NCI-H2196 (cell line): ENCODE data around the gene MTERF4.
A peak's percentile ranks its signal among the peaks of the same experiment; 100 is the strongest.
"Not testable (repeated sequence)": the region's sequence is repeated elsewhere in the genome, so short reads cannot be mapped to it uniquely, and the experiment has no call there.

Experiments
- DNase-seq: peaks from one replicate; lab custom pipeline; 2025; ENCODE audit not compliant: unreplicated experiment; lab: John Stamatoyannopoulos, UW

MTERF4 gene

DNA sequence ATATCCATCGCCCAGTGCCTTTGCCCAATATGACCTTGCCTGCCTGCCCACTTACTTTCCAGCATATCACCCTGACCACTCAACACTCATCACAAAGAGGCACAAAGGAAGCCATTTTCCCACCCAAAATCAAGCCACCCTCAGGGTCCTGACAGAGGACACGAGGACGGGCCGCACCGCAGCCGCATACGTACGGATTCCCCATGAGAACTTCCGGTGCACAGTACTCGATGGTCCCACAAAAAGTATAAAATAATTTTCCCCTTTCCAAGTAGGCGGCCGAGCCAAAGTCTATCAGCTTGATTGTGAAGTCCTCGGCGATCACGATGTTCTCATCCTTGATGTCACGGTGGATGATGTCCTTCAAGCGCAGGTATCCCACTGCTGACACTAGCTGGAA, 10.0 kb upstream of the MTERF4 start:
- no peak for DNase-seq

DNA sequence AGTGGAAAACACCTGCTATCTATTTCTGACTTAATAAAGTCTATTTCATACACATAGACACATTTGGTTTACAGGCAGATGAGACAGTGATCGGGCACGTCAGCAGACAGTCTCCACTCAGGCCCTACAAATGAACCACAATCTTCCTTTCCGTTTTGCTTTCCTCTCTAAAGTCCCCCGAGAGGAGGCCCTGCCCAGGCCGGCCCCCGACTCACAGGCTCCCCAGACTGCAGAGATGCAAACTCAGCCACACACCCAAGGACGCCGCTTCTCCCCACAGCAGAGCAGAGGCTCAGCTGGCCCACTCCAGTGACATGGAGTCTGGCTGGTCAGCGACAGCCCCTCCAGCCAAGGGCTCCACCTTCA, 9.3 kb upstream of the MTERF4 start:
- DNase-seq = no peak

DNA sequence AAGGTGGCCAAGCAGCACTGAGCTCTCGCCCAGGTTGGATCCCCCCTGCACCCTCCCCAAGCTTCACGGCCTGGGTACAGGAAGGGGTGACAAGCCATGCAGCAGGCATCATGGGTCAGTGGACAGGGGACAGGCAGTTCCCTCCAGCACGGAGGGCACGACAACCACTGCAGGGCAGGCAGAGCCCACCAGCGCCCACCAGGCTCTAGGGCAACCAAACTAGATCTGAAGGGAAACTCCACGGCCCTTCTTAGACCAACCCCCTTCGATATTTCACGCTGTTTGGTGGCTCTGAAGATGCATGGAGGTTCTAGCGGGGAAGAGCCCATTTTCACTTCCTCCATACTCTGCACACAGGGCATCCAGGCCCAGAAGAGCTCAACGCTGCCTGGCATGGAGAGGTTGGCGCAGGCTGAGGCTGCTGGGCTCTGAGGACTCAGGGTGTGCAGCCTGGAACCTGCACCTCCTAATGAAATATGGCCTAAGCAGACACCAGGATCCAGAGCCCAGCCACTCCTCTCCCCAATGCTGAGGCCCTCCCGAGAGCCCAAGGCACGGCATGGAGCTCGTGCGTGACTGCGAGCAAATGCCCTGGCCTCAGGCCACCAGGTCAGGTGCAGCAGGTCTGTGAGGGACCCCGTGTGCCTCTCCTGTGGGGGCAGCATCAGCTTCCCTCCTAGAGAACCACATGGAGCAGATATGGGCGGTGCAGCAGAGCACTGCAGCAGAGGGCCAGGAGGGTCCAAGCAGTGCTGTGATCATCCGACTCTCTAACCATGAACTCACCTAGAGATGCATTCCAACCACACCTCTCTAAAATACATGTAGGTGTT, 8.7 kb upstream of the MTERF4 start:
- DNase-seq = no peak

DNA sequence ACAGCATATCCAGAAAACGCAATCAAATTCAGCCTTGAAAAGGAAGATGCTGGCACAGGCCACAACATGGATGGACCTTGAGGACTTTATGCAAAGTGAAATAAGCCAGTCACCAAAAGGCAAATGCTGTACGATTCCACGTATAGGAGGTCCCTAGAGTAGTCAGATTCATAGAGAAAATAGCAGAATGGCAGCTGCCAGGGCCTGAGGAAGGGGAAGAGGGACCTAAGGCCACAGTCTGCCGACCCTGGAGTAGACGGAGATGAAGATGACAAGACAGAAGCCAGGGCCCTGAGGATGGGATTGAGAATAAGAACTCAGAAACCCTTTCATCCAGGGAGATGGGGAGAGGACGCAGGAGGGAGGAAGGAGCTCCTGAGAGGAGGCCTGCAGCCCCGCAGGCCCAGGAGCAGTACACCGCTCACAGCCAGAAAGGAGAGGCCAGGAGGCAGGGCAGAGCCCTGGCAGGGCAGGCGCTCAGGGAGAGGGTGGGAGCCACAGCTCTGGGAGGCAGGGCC, 8.1 kb upstream of the MTERF4 start:
- no peak for DNase-seq

DNA sequence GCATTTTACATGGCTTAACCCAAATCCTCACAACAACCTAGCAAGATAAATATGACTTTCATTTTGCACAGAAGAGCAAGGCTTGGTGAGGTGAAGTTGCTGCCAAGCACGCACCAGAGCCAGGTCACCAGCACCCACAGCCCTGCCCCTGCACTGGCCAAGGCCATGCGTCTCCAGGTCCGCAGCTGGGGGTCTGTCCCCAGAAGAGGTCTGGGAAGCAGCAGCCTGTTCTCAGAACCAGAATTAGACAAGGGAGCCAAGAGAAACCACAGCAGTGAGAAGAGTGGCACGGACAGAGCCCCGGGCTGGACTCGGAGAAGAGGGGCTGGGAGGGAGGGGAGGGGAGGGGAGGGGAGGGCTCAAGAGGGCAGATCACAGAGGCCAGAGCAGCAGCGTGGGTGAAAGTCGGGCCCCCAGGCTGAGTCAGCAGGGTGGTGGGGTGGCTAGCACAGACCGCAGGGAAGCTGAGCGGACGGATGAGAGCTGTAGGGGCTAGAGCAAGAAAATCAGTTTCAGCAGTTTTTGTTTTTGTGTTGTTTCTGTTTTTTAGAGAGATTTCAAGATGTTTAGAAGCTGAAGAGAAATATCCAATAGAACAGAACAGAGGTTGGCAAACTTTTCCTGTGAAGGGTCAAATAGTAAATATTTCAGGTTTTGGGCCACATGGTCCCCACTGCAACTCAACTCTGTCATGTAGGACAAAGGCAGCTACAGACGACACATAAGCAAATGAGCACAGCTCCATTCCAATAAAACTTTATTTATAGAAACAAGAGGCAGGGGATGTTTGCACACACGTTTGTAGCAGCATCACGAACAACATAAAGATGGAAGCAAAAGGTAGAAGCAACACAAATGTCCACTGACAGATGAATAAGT, 7.4 kb upstream of the MTERF4 start:
- no peak for DNase-seq

DNA sequence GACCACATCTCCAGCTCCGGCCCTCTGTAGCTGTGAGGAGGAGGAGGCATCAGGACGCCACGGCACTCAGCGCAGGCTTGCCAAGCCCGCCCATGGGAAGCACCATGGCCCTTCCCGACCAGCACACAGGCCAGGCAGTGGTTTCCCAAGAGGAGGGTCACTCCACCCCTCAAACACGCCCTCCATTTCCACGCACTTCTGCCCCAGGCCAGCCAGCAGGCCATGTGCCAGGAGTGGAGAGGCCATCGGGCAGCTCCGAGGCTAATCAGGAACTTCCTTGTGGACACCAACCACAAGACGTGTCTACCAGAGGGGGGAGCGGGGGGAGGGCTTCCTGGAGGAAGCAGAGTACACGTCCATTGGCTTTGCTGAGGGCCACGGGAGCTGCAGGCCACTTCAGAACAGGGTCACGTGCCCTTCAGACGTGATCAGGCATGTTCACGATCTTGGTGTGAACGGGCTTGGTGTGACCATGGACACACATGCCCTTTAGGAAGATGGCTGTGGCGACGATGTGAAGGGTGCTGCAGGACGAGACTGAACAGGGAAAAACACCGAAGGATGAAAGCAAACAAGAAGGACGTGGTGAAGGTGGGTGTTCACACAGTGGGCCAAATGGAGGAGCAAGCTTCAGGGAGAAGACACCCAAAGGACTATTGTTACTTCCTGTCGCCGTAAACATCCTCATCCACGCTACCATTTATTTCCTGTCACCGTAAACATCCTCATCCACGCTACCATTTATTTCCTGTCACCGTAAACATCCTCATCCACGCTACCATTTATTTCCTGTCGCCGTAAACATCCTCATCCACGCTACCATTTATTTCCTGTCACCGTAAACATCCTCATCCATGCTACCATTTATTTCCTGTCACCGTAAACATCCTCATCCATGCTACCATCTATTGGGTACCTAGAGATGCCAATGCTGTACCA, 6.5 kb upstream of the MTERF4 start:
- no peak for DNase-seq

DNA sequence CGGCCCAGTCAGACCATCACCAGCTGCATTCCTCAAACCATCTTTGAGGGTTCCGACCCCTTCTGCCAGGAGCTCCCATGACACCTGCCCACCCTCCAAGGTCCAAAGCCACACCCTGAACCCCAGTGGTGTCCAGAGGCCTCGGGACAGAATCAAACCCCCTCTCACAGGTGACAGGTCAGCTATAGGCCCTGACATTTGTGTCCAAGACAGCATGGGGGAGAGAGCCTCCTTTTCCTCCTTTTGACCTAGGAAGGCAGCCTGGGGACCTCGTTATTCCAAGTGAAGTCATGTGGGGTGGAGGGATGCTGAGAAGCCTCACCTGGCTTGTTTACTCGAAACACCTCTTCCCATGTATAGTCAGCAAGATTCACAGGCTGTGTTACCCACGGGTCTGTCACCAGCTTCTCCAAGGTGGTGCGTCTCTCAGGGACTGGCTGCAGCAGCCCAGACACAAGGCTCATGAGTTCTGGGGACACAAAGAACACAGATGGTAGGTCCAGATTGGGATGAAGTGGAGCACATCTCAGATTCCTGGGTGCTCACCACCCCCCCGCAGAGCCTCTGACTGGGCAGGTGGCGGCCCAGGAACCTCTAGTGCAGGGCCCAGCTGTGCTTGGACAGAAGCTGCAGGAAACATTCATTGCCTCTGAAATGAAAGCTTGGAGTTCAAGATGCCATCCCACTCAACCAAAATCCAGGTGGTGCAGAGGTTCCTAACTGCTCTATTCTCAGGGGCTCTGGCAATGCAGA, 5.1 kb upstream of the MTERF4 start:
- no peak for DNase-seq

DNA sequence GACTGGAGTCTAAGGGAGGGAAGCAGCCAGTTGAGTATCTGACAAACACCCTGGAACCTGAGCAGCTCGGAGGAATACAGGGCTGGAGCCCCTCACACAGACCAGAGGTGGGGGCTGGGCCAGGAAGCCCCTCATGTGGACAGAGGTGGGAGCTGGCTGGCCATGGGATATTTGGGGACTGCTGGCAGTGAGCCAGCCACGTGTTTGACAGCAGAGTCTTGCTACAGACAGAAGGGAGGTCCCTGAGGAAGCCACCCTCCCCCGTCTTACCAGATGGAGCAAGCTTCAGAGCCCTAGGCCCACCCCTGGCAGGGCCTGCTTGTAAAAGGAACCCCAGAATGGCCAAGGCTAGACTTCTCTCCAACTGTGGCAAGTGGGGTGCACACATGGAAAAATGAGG, 3.6 kb upstream of the MTERF4 start:
- no peak for DNase-seq

DNA sequence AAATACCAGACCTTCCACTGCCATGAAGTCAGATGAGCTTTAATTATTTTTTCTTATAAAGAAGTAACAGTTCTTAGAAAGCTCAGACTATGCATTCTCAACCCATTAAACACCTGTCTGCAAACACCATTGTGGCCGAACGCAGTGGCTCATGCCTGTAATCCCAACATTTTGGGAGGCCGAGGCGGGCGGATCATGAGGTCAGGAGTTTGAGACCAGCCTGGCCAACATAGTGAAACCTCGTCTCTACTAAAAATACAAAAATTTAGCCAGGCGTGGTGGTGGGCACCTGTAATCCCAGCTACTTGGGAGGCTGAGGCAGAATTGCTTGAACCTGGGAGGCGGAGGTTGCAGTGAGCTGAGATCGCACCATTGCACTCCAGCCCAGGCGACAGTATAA, 2.5 kb upstream of the MTERF4 start:
- DNase-seq = not testable (repeated sequence)

DNA sequence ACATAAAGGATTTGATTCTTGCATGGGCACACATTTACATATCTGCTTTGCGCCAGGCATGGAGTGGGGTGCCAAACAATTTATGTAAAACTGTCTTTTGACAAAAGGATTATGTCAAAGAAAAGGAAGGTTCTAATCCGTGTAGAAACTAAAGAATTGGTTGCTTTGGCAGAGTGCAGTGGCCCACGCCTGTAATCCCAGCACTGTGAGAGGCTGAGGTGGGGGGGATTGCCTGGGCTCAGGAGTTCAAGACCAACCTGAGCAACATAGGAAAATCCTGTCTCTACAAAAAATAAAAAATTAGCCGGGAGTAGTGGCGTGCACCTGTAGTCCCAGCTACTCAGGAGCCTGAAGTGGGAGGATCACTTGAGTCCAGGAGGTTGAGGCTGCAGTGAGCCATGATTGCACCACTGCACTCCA, 1.1 kb upstream of the MTERF4 start:
- no peak for DNase-seq

DNA sequence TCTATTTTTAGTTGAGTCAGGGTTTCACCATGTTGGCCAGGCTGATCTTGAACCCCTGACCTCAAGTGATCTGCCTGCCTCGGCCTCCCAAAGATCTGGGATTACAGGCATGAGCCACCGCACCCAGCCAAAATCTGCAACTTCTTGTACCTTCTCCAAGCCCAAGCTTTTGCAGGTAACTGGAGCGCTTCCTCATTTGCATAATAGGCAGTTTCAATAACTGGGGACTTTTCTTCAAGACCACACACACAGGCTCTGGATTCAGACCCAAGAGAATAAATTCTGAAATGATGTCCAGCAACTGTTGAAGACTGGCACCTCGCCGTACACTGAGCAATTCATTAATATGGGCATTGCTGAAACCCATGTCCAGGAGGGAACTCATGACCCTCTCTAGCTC, 2.8 kb downstream of the MTERF4 start:
- DNase-seq = no peak

DNA sequence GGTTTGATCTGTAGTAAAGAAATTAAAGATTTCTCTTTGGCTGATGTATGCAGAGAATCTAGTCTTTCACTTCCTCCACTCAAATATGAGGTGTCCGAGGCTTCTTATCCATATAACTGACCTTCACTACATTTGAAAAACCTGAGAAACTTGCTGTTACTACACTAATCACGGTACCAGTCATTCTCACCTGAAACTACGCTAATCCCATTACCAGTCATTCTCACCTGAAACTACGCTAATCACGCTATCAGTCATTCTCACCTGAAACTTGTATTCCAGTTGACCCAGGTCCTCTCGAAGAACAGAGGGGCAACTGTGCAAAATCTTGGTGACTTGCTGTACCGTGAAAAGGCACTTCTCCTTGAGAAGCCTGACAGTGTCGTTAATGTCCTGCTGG, 5.1 kb downstream of the MTERF4 start:
- no peak for DNase-seq

DNA sequence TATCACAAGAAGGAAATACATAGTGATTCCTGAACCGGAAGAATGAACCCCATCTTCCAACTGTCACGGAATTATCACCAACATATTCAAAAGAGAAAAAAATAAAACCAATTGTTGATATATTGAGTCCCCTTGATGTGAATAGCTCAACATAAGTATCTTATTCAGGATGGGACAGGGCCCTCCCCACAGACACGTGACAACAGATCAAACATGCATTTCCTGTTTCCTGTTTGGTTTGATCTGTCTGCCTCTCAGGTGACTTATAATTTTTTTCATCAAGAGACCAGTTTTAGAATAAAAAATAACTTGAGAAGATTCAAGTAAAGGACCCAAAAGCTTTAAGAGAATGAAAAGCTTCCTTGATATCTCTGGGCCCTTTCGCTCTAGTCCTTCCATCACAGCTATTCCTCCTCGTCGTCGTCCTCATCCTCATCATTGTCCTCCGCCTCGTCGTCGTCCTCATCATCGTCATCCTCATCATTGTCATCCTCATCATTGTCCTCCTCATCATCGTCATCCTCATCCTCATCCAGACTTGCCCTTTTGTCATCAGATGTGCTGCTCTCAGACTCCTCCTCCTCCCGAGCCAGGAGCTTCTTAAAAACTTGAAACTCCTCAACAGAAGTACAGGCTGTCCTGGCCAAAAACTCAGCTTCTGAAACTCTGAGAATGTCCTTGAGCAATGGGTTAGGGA, 6.3 kb downstream of the MTERF4 start:
- no peak for DNase-seq

DNA sequence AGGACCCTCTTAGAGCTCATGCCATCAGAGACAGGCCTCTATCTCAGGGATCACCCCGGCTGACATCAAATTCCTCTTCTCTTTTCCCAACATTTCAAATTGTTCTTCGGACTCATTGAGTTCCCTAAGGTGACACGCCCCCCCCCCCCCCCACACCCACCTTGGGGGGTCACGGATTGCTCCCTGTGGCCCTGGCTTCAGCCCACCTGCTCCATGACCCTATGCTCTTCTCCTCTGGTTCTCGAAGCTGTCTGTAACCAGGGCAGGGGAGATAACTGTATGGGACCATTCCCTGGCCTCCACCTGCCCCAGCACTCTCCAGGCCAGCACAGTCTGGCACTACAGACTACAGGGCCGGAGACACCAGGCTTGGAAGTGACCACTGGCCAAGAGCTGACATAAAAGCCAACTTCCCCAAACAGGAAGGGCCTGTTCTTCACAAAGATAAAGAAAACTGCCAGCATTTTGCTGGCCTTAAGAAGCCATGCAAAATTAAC, 7.1 kb downstream of the MTERF4 start:
- DNase-seq = no peak

DNA sequence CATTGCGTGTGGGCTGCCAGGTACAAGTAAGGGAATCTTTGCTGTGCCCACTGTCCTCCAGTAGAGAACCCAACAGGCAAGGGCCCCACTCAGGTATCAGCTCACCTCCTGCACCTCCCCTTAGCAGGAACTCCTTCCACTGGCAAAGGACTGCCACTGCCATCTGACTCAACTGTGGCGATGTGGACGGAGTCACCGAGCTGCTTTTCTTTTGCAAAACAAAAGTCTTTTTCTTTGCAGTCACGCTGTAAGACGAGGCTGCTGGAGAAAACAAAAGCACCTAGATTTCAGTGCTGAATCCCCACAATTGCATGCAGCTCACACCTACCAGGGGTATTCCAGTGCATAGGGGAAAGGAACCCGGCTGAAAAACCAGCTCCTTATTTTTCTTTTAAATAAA, 7.9 kb downstream of the MTERF4 start:
- DNase-seq = no peak

DNA sequence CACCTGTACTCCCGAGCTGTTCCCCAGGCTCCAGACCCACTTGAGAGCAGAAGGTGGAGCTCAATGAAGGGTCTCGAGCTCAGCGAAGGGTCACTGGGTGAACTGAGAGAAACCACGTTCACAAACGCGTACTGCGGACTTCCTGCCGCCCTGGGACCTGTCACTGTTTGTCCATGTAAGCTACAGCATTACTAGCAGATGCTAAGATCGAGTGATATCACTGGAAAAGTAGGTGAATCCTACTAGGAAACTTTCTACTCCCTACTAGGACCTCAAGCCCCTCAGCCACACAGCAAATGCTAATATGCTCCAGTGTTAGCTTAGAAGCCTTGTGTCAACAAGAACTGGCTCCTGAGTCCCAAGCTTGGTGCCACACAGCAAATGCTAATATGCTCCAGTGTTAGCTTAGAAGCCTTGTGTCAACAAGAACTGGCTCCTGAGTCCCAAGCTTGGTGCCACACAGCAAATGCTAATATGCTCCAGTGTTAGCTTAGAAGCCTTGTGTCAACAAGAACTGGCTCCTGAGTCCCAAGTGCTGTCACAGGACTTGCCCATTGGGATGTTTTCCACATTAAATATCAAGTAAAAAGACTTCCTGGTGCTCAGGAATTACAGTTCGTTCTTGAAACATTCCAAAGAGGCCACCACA, 8.8 kb downstream of the MTERF4 start:
- DNase-seq = peak; percentile 37

DNA sequence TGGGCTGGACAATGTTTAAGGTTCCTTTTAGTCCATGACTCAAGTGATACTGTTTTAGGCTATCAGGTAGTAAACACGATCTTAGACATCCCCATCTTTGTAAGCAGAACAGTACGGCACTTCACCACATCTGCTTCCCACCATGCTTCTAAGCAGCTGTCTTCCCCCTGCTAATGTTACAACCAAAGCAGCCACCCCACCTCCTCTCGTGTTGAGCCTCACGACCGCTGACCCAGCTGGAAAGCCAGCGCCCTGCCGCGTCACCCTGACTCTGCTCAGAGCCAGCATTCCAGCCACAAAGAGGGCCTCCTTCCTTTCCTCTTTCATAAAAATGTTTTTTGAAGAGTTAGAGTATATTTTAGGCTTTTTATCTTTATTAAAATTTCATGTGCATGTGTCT, 9.4 kb downstream of the MTERF4 start:
- DNase-seq = peak; percentile 27

DNA sequence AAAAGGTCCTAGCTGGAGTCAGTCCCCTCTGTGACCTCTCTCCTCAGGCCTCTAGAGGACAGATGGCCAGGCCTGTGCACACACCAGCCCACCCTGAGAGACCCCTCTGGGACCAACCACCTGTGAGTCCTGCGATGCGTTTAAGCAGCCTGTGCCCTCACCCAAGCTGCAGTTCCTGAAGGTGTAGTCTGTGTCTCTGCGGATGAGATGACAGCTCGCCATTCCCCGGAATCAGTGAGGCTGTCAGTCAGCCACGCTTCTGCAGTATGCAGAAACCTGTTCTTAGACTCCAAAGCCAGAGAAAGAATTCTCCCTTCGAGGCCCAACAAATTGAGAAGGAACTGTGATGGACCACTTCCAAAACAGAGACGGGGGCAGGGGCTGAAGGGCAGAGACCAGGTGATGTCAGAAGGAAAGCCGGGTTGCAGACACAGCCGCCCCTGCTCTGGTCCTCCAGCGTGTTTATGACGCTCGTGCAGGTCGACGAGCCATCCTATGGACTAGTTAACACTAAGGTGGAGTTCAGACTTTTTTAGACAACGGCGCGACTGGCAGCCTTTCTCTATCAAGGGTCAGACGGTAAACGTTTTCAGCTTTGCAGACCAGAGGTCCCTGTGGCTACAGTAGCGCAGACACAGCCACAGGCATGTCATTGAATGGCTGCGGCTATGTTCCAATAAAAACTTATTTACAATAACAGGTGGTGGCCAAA, 10.2 kb downstream of the MTERF4 start:
- no peak for DNase-seq
